K562 (cell line): ENCODE results near the gene KRTAP17-1. TPM values are rescaled to one million over a fixed set of nuclear protein-coding genes. Genes with fewer than 3 reads are reported as not detected.

Experiments
- ATAC-seq: fragments of 200-7000 bp; cut with Tn5 transposase; 3 replicates; pipeline ENCODE4 v1.9.1; 2020; ENCODE audit warnings: moderate library complexity
- BruUV-seq: library from RNA; stranded (reverse); fragments of 400-500 nt; replicated peaks from 2 replicates; lab custom pipeline; 2021; lab: Mats Ljungman, UMichigan
- CTCF ChIA-PET: fragments of 300-600 bp; formaldehyde crosslinking; extraction: SDS; loops from one replicate; lab custom pipeline; 2021; ENCODE audit warnings: low intra/inter-chr PET ratio; lab: Yijun Ruan, JAX
- POLR2A ChIA-PET: fragments of 300-600, 350-650 bp; sonication (Branson Sonifier 250); formaldehyde crosslinking; extraction: SDS; loops from one replicate; lab custom pipeline; 2021; ENCODE audit warnings: antibody characterized with exemption, inconsistent platforms; lab: Yijun Ruan, JAX
- DNase-seq, 4 experiments: peaks; one replicate each; pipeline versions ENCODE4 v3.0.0 to v3.0.0-alpha.2; 2011 to 2018; ENCODE audit warnings: low spot score in 3 of 4, mixed read lengths in 3 of 4; ENCODE audit errors: extremely low read depth in 1 of 4
- FAIRE-seq: peaks from 2 replicates; lab custom pipeline; 2011; peaks lifted over from hg19 to GRCh38; lab: Jason Lieb, UNC
- H2AFZ ChIP-seq: 2 replicates; pipeline ENCODE4 v1.6.0; 2011; ENCODE audit warnings: low read depth, low read length, control low read depth, inconsistent platforms
- H3K27ac ChIP-seq: fragments of 200-600 bp; 3 replicates; pipeline ENCODE4 v1.8.0; 2011; ENCODE audit warnings: low read depth, mild to moderate bottlenecking, control low read depth, inconsistent platforms, low read length, moderate library complexity, mixed read lengths; ENCODE audit errors: extremely low read depth
- H3K27me3 ChIP-seq, 2 experiments: fragments of 300-600 bp in 1 of 2; 2 replicates in 1 of 2; 3 replicates in 1 of 2; pipeline versions ENCODE4 v1.6.0 to v1.8.0; 2011; ENCODE audit warnings: inconsistent platforms in 2 of 2, low read length in 2 of 2, mild to moderate bottlenecking in 1 of 2, mixed read lengths in 1 of 2, moderate library complexity in 1 of 2; ENCODE audit not compliant: control insufficient read depth in 2 of 2, insufficient read depth in 2 of 2
- H3K36me3 ChIP-seq: fragments of 300-600 bp; 3 replicates; pipeline ENCODE4 v1.8.0; 2011; ENCODE audit warnings: mild to moderate bottlenecking, low read length, inconsistent platforms; ENCODE audit not compliant: control insufficient read depth, insufficient read depth
- H3K4me1 ChIP-seq, 2 experiments: fragments of 200-600 bp in 1 of 2; replicated peaks in 1 of 2; 2 replicates in 1 of 2; 3 replicates in 1 of 2; pipeline versions ENCODE4 v1.5.1 to v1.8.0; 2011; ENCODE audit warnings: inconsistent platforms in 2 of 2, low read length in 2 of 2, mild to moderate bottlenecking in 1 of 2, mixed read lengths in 1 of 2, moderate library complexity in 1 of 2; ENCODE audit not compliant: control insufficient read depth in 2 of 2, insufficient read depth in 2 of 2
- H3K4me2 ChIP-seq: 2 replicates; pipeline ENCODE4 v1.6.1; 2011; ENCODE audit warnings: low read length, control low read depth, inconsistent platforms, mixed read lengths; ENCODE audit not compliant: insufficient read depth
- H3K4me3 ChIP-seq: fragments of 200-600 bp; sonication (generic), shearing (Covaris generic); 2 replicates; pipeline ENCODE4 v1.5.1; 2016; ENCODE audit warnings: control low read depth, inconsistent platforms
- H3K79me2 ChIP-seq: fragments of 200-600 bp; 3 replicates; pipeline ENCODE4 v1.8.0; 2011; ENCODE audit warnings: low read length, inconsistent platforms; ENCODE audit not compliant: control insufficient read depth, insufficient read depth
- H3K9ac ChIP-seq, 2 experiments: 2 replicates each; pipeline versions ENCODE4 v1.6.0 to v1.6.1; 2011; ENCODE audit warnings: low read depth in 2 of 2, low read length in 2 of 2, control low read depth in 1 of 2, inconsistent platforms in 1 of 2, mild to moderate bottlenecking in 1 of 2, mixed read lengths in 1 of 2; ENCODE audit not compliant: insufficient read depth in 1 of 2
- H3K9me1 ChIP-seq: one replicate; pipeline ENCODE4 v1.6.0; 2011; ENCODE audit warnings: inconsistent platforms, mild to moderate bottlenecking, low read length, moderate library complexity; ENCODE audit not compliant: control insufficient read depth, insufficient read depth
- H3K9me3 ChIP-seq: replicated peaks from 2 replicates; pipeline ENCODE4 v1.5.1; 2011; ENCODE audit warnings: low read depth, low read length, inconsistent platforms; ENCODE audit not compliant: control insufficient read depth, insufficient read depth
- H4K20me1 ChIP-seq: replicated peaks from 2 replicates; pipeline ENCODE4 v1.6.1; 2011; ENCODE audit warnings: low read length, inconsistent platforms, mixed read lengths; ENCODE audit not compliant: control insufficient read depth, insufficient read depth
- BRD9 ChIP-seq: fragments of 450-650 bp; IDR thresholded peaks from 2 replicates; pipeline ENCODE4 v1.6.1; 2018; ENCODE audit warnings: low read depth; ENCODE audit not compliant: partially characterized antibody
- CBFA2T3 ChIP-seq: fragments of 450-650 bp; IDR thresholded peaks from 2 replicates; pipeline ENCODE4 v1.6.1; 2017
- E2F3 ChIP-seq: fragments of 250-450 bp; sonication (Bioruptor Pico); IDR thresholded peaks from 2 replicates; pipeline ENCODE4 v1.4.0; 2020; ENCODE audit warnings: mild to moderate bottlenecking
- ESRRA ChIP-seq: fragments of 450-650 bp; IDR thresholded peaks from 2 replicates; pipeline ENCODE4 v1.6.1; 2014; ENCODE audit warnings: low read depth, mild to moderate bottlenecking, moderate library complexity, borderline replicate concordance
- FOXJ3 ChIP-seq: sonication (generic); formaldehyde crosslinking; IDR thresholded peaks from 2 replicates; pipeline ENCODE4 v1.4.0; 2020; ENCODE audit warnings: mild to moderate bottlenecking, missing genetic modification reagents
- HNRNPK ChIP-seq: fragments of 200-400 bp; formaldehyde crosslinking; IDR thresholded peaks from one replicate; pipeline ENCODE4 v1.6.1; 2018; ENCODE audit warnings: mild to moderate bottlenecking, low read depth, low read length; ENCODE audit not compliant: poor library complexity, severe bottlenecking
- KAT8 ChIP-seq: fragments of 450-650 bp; IDR thresholded peaks from 2 replicates; pipeline ENCODE4 v1.6.1; 2016; ENCODE audit warnings: low read depth, mild to moderate bottlenecking
- MEF2D ChIP-seq: conservative IDR thresholded peaks from 2 replicates; pipeline ENCODE4 v1.6.1; 2016; ENCODE audit warnings: low read depth, missing genetic modification characterization, missing compliant biosample characterization
- RUNX1 ChIP-seq: sonication (generic); IDR thresholded peaks from 2 replicates; pipeline ENCODE4 v1.6.1; 2016; ENCODE audit warnings: antibody characterized with exemption, low read depth
- SP2 ChIP-seq: IDR thresholded peaks from 2 replicates; pipeline ENCODE4 v1.6.1; 2011; ENCODE audit warnings: mild to moderate bottlenecking, low read depth, low read length, moderate library complexity; ENCODE audit not compliant: poor library complexity, severe bottlenecking; ENCODE audit errors: extremely low read depth
- WGBS: fragments of 100-300 bp; shearing (Covaris generic); methylation state at CpG from one replicate; pipeline ENCODE4 v1.1.6; 2016; ENCODE audit warnings: low coverage, mixed read lengths; ENCODE audit not compliant: insufficient coverage; ENCODE audit errors: missing lambda C conversion rate; 5-methylcytosine and 5-hydroxymethylcytosine counted together
- in situ Hi-C: fragments of 300-500 bp; cut with MboI; formaldehyde crosslinking; loops from 4 replicates; pipeline ENCODE4 v1.15.0; 2018; ENCODE audit warnings: inconsistent platforms, mixed read lengths
- intact Hi-C: fragments of 100-400 bp; cut with micrococcal nuclease; formaldehyde crosslinking; loops from 2 replicates; pipeline ENCODE4 v1.14.2; 2022
- polyA plus RNA-seq, 8 experiments: library from polyadenylated mRNA; depleted of rRNA in 4 of 8; stranded (reverse) in 5 of 8; unstranded in 3 of 8; fragments of >200 nt; fragmentation: Nextera tagmentation in 2 of 8; fragmentation: Illumina TruSeq in 1 of 8; extraction: Ambion mirVana in 2 of 8; extraction: Trizol in 1 of 8; gene quantifications; 2 replicates each; pipeline versions ENCODE4 v1.2.1 to v1.2.3, GENCODE V29; 2011 to 2014; ENCODE audit warnings: inconsistent platforms in 1 of 8, missing spikeins in 1 of 8
- total RNA-seq, 7 experiments: library from RNA; depleted of rRNA in 6 of 7; stranded (reverse); fragments of >200 nt in 6 of 7; fragmentation: Illumina TruSeq in 2 of 7; extraction: Trizol in 2 of 7; gene quantifications; 2 replicates each; pipeline versions ENCODE4 v1.2.1 to v1.2.3, GENCODE V29; 2011 to 2021; ENCODE audit warnings: low replicate concordance in 1 of 7
- TF ChIP-seq, protein P1 (sequence below), 3 experiments: fragments of 200-800 bp in 1 of 3; fragments of 250-450 bp in 1 of 3; fragments of 450-650 bp in 1 of 3; sonication (Bioruptor Pico) in 1 of 3; sonication (Bioruptor generic) in 1 of 3; formaldehyde crosslinking in 1 of 3; IDR thresholded peaks; 2 replicates each; pipeline versions ENCODE4 v1.6.1 to v1.8.0; 2016 to 2022; ENCODE audit warnings: mild to moderate bottlenecking in 2 of 3, missing genetic modification characterization in 2 of 3, missing compliant biosample characterization in 1 of 3, moderate library complexity in 1 of 3
- TF ChIP-seq, protein P2 (sequence below): fragments of 250-450 bp; sonication (Bioruptor Pico); IDR thresholded peaks from 2 replicates; pipeline ENCODE4 v1.5.0; 2021; ENCODE audit warnings: mild to moderate bottlenecking, moderate library complexity
- TF ChIP-seq, protein P3 (sequence below): sonication (generic); formaldehyde crosslinking; IDR thresholded peaks from 2 replicates; pipeline ENCODE4 v1.9.0; 2022; ENCODE audit warnings: mild to moderate bottlenecking, missing genetic modification reagents

Gene KRTAP17-1
- total and polyA plus RNA-seq, 9 of the 15 experiments (the other 6 are each of a cell fraction or from before 2014, with no cell fraction given), result not detected

GRCh38 chr17:41307647-41308046 lies 7.9 kb downstream of the KRTAP17-1 start (continued):
- TF ChIP-seq, protein P1, sequence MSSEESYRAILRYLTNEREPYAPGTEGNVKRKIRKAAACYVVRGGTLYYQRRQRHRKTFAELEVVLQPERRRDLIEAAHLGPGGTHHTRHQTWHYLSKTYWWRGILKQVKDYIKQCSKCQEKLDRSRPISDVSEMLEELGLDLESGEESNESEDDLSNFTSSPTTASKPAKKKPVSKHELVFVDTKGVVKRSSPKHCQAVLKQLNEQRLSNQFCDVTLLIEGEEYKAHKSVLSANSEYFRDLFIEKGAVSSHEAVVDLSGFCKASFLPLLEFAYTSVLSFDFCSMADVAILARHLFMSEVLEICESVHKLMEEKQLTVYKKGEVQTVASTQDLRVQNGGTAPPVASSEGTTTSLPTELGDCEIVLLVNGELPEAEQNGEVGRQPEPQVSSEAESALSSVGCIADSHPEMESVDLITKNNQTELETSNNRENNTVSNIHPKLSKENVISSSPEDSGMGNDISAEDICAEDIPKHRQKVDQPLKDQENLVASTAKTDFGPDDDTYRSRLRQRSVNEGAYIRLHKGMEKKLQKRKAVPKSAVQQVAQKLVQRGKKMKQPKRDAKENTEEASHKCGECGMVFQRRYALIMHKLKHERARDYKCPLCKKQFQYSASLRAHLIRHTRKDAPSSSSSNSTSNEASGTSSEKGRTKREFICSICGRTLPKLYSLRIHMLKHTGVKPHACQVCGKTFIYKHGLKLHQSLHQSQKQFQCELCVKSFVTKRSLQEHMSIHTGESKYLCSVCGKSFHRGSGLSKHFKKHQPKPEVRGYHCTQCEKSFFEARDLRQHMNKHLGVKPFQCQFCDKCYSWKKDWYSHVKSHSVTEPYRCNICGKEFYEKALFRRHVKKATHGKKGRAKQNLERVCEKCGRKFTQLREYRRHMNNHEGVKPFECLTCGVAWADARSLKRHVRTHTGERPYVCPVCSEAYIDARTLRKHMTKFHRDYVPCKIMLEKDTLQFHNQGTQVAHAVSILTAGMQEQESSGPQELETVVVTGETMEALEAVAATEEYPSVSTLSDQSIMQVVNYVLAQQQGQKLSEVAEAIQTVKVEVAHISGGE (CRISPR knock-in tag; IDR thresholded peaks at IDR 0.05), result 0 out of 6 replicates have a peak, but pooled peaks of 1 of the 3 experiments have one; percentile 20
- TF ChIP-seq E2F3 (CRISPR knock-in tag), result no peak

- no peaks in the 10 kb centered on the region for H3K79me2 ChIP-seq
- H3K4me3 ChIP-seq, result no peak overlapping the region
- ATAC-seq (no peak), DNase-seq (no peak), FAIRE-seq (no peak)
- no peak overlapping the region for H3K4me2 ChIP-seq
- no peaks in the 10 kb centered on the region for H3K9me3 ChIP-seq
- no peaks in the 10 kb centered on the region; a peak in 1 of 5 replicates for H3K4me1 ChIP-seq
- under 1% methylated on average over 12 of the region's 12 CpGs for WGBS
- no peaks in the 10 kb centered on the region for H3K36me3 ChIP-seq
- intact Hi-C loops, result no loop called here
- H2AFZ ChIP-seq, result no peak overlapping the region
- BruUV-seq, result no TSS peak
- no peak overlapping the region for H3K9ac ChIP-seq
- CTCF ChIA-PET, result no interaction called here
- POLR2A ChIA-PET, result interaction anchor here (0.6 kb wide), 1 partner anchor 1590 kb away, joined by 3 read pairs; no protein-coding TSS in a partner anchor
- H3K27ac ChIP-seq, result no peak overlapping the region
- H3K9me1 ChIP-seq, result no peaks in the 10 kb centered on the region
- H4K20me1 ChIP-seq, result no peaks in the 10 kb centered on the region
- peaks cover 3 to 36% of the 10 kb centered on the region in 2 experiments; a peak in 4 of 5 replicates for H3K27me3 ChIP-seq
- in situ Hi-C loops, result no loop called here
- TF ChIP-seq, protein P2, sequence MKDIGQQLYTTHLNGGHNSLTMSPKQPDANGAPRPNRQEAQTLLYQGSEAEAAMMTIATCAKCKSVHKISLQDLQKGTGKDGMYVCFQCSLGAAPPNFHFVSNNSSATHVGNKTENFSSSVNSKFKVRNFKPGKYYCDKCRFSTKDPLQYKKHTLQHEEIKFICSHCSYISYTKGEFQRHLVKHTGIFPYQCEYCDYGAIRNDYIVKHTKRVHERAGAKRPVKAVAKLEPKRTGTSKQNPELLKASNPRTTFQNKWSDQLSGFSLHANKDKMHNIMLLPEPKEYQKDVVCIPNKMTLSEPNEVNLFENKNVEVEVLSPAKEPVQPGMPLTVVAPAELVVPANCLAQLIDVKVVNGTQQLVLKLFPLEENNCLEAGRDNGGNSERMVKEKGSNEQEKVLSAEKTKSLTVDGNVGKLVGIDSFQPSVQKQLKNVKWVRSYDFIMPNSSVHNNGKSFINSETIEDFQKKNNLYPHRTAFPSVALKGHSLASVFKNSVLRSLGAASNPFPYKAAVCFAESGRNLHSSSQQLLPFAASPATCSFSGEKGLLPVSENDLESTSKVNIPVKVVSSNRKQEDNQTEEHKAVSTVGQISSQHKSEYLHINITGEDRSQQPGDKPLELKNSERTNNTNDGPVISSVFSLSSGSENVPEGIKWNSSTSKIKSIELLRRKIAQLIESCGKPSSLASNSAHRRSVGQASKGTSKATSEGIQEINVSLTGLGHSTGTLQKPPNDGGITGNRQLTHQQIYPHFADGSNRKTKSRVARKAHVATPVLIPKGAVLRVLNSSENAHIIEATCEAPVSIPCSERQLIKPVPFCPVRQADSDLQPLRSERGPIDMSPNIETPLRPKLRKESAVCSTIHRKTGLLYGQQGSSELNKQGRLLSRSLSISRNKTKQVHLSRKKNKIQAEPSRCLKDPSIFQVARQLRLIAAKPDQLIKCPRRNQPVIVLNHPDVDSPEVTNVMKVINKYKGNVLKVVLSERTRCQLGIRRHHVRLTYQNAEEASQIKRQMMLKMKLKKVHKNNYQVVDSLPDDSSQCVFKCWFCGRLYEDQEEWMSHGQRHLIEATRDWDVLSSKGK (CRISPR knock-in tag), result no peak
- TF ChIP-seq, protein P3, sequence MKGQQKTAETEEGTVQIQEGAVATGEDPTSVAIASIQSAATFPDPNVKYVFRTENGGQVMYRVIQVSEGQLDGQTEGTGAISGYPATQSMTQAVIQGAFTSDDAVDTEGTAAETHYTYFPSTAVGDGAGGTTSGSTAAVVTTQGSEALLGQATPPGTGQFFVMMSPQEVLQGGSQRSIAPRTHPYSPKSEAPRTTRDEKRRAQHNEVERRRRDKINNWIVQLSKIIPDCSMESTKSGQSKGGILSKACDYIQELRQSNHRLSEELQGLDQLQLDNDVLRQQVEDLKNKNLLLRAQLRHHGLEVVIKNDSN (CRISPR knock-in tag), result no peak
- TF ChIP-seq CBFA2T3, result no peak
- TF ChIP-seq HNRNPK, result no peak
- TF ChIP-seq RUNX1, result no peak
- no peak for TF ChIP-seq MEF2D (tag)
- TF ChIP-seq FOXJ3 (CRISPR knock-in tag), result no peak
- no peak for TF ChIP-seq BRD9
- no peak for TF ChIP-seq SP2
- TF ChIP-seq ESRRA, result no peak
- TF ChIP-seq KAT8, result no peak
Observed at GRCh38 chr17:41304091-41304490, 11.4 kb downstream of the KRTAP17-1 start.
